ENCODE results near the gene FSIP1. TPM values are rescaled to one million over a fixed set of nuclear protein-coding genes. Genes with fewer than 3 reads are reported as not detected.

The FSIP1 gene
- total and polyA plus RNA-seq, 12 donors, result 0.15 to 4.4 (median 0.89) TPM

DNA sequence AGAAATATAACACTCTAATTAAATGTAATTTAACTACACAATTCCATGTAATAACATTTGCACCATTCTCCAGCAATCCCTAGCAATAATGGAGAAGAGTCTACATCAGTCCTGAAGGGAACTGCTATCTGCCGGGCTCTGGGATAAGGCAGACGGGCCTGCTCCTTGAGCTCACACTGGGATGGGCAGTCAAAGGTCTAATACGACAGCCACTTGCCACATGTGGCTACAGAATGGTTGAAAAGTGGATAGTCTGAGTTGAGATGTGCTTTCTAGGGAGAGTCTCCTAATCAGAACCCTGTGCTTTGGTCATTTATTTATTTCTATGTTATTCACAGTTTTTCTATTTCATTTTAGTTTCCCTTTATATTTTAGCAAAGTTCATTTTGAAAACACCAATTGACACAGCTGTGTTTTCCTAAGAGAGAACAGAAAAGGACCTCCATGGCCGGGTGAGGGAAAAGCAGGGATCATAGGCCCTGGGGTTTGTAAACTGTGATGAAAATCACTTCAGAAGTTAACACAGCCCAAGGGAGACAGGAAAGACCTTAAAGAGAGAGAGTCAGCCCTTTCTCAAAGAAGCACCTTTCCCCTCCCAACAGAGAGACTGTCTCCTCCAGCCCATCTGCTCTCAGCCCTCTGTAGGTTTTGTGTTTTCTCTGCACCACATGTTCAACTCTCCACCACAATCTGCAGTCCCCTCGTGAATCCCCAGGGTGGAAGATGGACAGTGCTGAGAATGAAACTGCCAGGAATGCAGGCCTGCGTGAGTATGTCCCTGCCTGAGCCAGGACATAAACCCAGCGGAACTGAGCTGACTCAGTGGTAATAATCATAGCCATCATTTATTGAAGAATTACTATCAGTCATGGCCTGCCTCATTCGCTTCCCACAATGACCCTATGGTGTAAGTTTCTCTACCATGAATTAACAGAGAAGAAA, 11.6 kb downstream of the FSIP1 start:
- H3K4me1 ChIP-seq, result peaks cover 0 to 15% (median 0%) of the 10 kb centered on the region in 9 donors
- TF ChIP-seq, protein P1, sequence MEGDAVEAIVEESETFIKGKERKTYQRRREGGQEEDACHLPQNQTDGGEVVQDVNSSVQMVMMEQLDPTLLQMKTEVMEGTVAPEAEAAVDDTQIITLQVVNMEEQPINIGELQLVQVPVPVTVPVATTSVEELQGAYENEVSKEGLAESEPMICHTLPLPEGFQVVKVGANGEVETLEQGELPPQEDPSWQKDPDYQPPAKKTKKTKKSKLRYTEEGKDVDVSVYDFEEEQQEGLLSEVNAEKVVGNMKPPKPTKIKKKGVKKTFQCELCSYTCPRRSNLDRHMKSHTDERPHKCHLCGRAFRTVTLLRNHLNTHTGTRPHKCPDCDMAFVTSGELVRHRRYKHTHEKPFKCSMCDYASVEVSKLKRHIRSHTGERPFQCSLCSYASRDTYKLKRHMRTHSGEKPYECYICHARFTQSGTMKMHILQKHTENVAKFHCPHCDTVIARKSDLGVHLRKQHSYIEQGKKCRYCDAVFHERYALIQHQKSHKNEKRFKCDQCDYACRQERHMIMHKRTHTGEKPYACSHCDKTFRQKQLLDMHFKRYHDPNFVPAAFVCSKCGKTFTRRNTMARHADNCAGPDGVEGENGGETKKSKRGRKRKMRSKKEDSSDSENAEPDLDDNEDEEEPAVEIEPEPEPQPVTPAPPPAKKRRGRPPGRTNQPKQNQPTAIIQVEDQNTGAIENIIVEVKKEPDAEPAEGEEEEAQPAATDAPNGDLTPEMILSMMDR (IDR thresholded peaks at IDR 0.05), result no peak
- ATAC-seq (peak in 7 of 8 donors; percentile 52 to 84 (median 67)), DNase-seq (no peak)
- no peak overlapping the region for H3K4me3 ChIP-seq
- H3K9me3 ChIP-seq, result no peaks in the 10 kb centered on the region
- intact Hi-C loops (cut with DNase I), result no loop called here
- 62 to 66% methylated on average over 8 of the region's 8 CpGs for WGBS, 2 donors
- H3K36me3 ChIP-seq, result no peaks in the 10 kb centered on the region
- peak overlapping the region in 9 of 10 donors; percentile 11 to 71 (median 36) for H3K27ac ChIP-seq
- no peaks in the 10 kb centered on the region for H3K27me3 ChIP-seq

DNA sequence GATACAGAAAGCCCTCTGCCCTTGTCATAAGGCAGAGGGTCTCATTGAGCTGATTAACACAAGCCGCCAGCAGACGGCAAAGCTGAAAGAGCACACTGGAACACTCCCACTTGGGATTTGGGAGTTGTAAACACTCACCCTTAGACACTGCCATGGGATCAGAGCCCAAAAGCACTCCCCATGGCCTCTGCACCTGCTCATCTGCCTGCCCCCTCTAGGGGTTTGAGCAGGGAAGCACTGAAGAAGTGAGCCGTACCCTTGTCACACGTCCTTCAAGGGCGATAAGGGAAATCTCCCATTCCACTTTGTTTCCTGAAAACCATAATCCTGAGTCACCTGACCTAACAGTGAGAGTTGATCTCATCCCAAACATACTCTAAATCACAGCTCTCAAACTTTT, 14.7 kb downstream of the FSIP1 start:
- no peaks in the 10 kb centered on the region for H3K27me3 ChIP-seq
- DNase-seq (no peak), ATAC-seq (no peak)
- no peak overlapping the region for H3K4me3 ChIP-seq
- no peak overlapping the region for H3K27ac ChIP-seq
- TF ChIP-seq, protein P1 (IDR thresholded peaks at IDR 0.05), result no peak
- intact Hi-C loops (cut with DNase I), result loop anchor here in 2 of 10 donors (10.0 kb wide), 2 partner anchors 933 to 1053 kb away; no protein-coding TSS in a partner anchor
- H3K36me3 ChIP-seq, result no peaks in the 10 kb centered on the region
- H3K4me1 ChIP-seq, result peaks cover 0 to 15% (median 0%) of the 10 kb centered on the region in 9 donors
- WGBS, 2 donors, result 83 to 91% methylated on average over 5 of the region's 5 CpGs
- no peaks in the 10 kb centered on the region for H3K9me3 ChIP-seq

DNA sequence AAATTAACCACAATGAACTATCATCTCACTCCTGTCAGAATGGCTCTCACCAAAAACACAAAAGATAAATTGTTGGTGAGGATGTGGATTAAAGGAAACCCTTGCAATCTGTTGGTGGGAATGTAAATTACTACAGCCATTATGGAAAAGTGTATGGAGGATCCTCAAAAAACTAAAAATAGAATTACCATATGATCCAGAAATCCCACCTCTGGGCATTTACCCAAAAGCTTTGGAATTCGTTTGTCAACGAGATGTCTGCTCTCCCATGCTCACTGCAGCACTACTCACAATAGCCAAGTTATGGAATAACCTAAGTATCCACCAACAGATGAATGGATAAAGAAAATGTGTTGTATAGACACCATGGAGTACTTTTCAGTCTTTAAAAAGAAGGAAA, 21.6 kb downstream of the FSIP1 start:
- H3K27ac ChIP-seq, result no peak overlapping the region
- TF ChIP-seq, protein P1 (IDR thresholded peaks at IDR 0.05), result no peak
- H3K4me1 ChIP-seq, result no peaks in the 10 kb centered on the region
- no peaks in the 10 kb centered on the region for H3K36me3 ChIP-seq
- intact Hi-C loops (cut with DNase I), result loop anchor here in 2 of 10 donors (10.0 kb wide), 2 partner anchors 926 to 1046 kb away; no protein-coding TSS in a partner anchor
- no peak for DNase-seq
- H3K4me3 ChIP-seq, result no peak overlapping the region
- WGBS, 2 donors, result 31 to 36% methylated on average over 2 of the region's 2 CpGs
- ATAC-seq, result no peak
- H3K27me3 ChIP-seq, result no peaks in the 10 kb centered on the region
- peaks cover 0 to 7% (median 0%) of the 10 kb centered on the region in 11 donors for H3K9me3 ChIP-seq

DNA sequence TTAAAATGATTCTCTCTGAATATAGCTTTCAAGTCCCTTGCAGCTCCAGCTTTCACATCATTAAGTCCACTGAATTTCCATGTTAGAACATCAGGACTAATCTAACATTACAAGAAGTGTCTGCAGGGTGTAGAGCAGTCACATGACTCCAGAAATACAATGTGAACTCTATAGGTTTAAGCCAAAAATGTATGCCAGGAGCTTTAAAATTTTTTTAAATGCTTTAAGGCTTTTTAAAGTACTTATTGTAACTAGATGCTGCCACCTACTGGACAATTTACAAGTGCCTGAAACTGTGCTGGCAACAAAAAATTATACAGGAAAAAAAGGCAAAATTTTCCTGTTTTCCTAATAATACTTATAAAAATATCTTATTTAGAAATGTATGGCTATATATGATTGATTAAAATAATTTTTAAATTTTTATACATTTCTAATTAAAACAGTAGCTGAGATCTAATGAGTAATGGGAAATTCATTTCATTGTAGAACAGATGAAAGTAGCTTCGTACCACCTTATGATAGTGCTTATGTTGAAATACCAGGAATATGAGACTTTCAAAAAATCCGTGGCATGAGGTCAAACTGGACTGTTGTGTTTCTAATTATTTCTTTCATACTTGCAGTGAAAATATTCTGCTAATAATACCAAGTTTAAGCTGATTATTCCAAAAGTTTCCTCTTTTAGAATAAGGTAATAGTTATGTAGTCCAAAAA, 25.7 kb downstream of the FSIP1 start:
- WGBS, 2 donors, result 48 to 49% methylated on average over 2 of the region's 2 CpGs
- H3K9me3 ChIP-seq, result peaks cover 0 to 1% (median 0%) of the 10 kb centered on the region in 11 donors
- no peaks in the 10 kb centered on the region for H3K36me3 ChIP-seq
- no peaks in the 10 kb centered on the region for H3K27me3 ChIP-seq
- H3K4me1 ChIP-seq, result peaks cover 0 to 7% (median 0%) of the 10 kb centered on the region in 9 donors
- DNase-seq (peak in 1 of 2 donors; percentile 16), ATAC-seq (peak in 1 of 8 donors; percentile 35)
- TF ChIP-seq, protein P1 (IDR thresholded peaks at IDR 0.05), result peak; percentile 52 to 94 (median 87)
- intact Hi-C loops (cut with DNase I), result loop anchor here (1.0 to 10.0 kb wide), 18 partner anchors 62 to 1052 kb away; partner anchors contain the start of gene THBS1 (in 6 of the 10)
- H3K27ac ChIP-seq, result no peak overlapping the region
- H3K4me3 ChIP-seq, result no peak overlapping the region

Data from heart right ventricle (tissue), 16 donors.